Fibroblast of the aortic adventitia (primary cell): ENCODE data around the gene TSPAN32. TPM values are rescaled to one million over a fixed set of nuclear protein-coding genes. Genes with fewer than 3 reads are reported as not detected.
"Not testable (repeated sequence)": the region's sequence is repeated elsewhere in the genome, so short reads cannot be mapped to it uniquely, and the experiment has no call there.

Source experiments
- DNase-seq: peaks from one replicate; pipeline ENCODE4 v3.0.0-alpha.2; 2010; ENCODE audit warnings: low read depth
- H3K4me3 ChIP-seq: 2 replicates; pipeline ENCODE4 v1.5.1; 2011; ENCODE audit warnings: low read depth, mild to moderate bottlenecking, control low read depth, low read length, moderate library complexity
- total RNA-seq: library from RNA; depleted of rRNA; stranded (reverse); fragments of >200 nt; gene quantifications from 2 replicates; pipeline ENCODE4 v1.2.3, GENCODE V29; 2012; ENCODE audit warnings: low replicate concordance
- TF ChIP-seq, protein P1 (sequence below): IDR thresholded peaks from 2 replicates; pipeline ENCODE4 v1.5.1; 2011; ENCODE audit warnings: mild to moderate bottlenecking, low read length, control low read depth, inconsistent platforms; ENCODE audit not compliant: insufficient read depth

TSPAN32 gene
- total RNA-seq, 1 donor = under 0.01 TPM

DNA sequence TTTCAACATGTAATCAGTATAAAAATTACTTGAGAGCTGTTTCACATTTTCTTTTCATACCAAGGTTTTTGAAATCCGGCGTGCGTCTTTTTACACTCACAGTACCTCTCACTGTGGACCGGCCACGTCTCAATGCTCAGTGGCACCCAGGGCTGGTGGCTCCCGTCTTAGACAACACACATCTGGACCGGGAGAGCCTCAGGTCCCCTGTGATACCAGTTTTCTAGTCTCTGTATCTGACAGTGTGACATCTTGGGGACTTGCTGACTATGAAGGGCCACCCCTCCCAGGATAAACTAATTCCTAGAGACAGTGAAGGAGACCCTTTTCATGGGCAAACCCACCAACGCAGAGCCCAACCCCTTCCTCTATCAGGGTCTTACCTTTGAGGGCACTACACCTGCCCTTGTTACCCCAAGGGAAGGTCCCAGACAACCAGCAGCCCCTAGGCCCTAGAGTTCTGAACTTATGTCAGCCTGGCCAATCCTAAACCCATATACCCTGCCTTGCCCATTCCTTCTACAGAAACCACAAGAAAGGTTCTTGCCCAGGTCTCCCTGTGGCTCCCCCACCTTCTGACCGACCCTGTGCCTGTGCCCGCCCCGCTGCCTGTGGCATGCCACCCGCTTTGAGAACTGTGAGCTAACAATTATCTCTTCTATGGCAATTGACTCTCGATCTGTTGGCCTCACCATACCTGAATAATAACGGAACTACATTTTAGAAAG lies 25.4 kb upstream of the TSPAN32 start:
- H3K4me3 ChIP-seq = no peak overlapping the region
- no peak for DNase-seq

DNA sequence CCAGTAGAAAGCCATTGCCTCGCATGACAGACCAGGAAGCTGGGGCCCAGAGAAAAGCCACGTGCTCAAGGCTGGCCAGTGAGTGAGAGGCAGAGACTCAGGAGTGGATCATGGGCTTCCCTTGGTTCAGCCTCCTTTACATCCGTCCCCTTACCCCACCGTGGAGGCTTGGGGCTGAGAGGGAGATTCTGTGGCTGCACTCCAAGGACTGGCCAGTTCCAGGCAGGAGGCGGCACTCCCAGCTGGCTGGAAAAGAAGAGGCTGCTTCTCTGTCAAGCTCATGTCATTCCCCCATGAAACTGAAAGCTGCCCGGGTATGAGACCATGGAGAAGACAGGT lies 24.8 kb upstream of the TSPAN32 start:
- TF ChIP-seq, protein P1, sequence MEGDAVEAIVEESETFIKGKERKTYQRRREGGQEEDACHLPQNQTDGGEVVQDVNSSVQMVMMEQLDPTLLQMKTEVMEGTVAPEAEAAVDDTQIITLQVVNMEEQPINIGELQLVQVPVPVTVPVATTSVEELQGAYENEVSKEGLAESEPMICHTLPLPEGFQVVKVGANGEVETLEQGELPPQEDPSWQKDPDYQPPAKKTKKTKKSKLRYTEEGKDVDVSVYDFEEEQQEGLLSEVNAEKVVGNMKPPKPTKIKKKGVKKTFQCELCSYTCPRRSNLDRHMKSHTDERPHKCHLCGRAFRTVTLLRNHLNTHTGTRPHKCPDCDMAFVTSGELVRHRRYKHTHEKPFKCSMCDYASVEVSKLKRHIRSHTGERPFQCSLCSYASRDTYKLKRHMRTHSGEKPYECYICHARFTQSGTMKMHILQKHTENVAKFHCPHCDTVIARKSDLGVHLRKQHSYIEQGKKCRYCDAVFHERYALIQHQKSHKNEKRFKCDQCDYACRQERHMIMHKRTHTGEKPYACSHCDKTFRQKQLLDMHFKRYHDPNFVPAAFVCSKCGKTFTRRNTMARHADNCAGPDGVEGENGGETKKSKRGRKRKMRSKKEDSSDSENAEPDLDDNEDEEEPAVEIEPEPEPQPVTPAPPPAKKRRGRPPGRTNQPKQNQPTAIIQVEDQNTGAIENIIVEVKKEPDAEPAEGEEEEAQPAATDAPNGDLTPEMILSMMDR = no peak
- H3K4me3 ChIP-seq = no peak overlapping the region
- no peak for DNase-seq

More for the DNA sequence above, 25.4 kb upstream of the TSPAN32 start:
- TF ChIP-seq, protein P1 = no peak

DNA sequence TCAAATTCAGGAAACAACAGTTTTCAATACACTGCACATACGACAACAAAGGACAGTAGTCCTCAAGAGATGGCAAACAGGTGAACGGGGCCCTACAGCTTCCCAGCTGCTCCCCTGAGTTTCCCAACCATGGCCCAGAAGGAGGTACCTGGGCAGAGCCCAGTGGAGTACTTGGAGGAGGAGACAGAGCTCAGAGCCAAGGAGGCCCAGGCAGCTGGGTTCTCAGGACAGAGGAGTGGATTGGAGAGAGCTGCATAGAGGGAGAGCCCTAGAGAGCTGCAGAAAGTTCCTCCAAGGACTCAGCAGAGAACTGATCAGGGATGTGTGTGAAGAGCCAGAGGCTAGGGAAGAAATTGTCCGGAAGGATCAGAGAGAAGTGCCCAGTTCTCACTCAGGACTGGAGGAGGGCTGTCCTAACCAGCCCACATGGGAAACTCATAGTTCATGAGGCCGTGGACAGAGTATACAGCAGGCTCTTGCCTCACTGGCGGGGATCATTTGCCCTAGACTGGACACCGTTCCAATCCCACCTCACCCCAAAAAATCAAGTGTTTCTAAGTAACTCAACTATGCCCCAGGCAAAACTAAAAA lies 23.8 kb upstream of the TSPAN32 start:
- no peak for DNase-seq
- TF ChIP-seq, protein P1 = no peak
- no peak overlapping the region for H3K4me3 ChIP-seq

DNA sequence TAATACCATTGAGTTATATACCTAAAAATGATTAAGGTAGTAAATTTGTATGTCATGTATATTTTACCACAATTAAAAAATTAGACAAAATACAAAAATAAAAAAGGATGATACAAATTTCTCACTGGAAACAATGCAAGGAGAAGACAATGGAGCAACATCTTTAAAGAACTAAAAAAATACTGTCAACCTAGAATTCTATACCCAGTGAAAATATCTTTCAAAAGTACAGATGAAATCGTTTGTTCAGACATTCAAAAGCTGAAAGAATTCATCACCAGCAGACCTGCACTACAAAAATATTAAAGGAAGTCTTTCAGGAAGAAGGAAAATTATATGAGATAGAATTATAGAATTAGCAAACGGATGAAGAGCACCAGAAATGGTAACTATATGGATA lies 21.6 kb upstream of the TSPAN32 start:
- TF ChIP-seq, protein P1 = no peak
- no peak overlapping the region for H3K4me3 ChIP-seq
- no peak for DNase-seq

DNA sequence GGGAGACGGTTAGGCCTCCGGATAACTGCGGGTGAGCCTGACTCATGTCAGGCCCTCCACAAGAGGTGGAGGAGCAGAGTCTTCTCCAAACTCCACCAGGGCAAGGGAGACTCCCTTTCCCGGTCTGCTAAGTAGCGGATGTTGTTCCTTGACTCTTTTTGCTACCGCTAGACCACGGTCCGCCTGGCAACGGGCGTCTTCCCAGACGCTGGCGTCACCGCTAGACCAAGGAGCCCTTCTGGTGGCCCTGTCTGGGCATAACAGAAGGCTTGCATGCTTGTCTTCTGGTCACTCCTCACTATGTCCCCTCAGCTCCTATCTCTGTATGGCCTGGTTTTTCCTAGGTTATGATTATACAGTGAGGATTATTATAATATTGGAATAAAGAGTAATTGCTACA lies 15.5 kb upstream of the TSPAN32 start:
- H3K4me3 ChIP-seq, DNase-seq: not testable (repeated sequence)

DNA sequence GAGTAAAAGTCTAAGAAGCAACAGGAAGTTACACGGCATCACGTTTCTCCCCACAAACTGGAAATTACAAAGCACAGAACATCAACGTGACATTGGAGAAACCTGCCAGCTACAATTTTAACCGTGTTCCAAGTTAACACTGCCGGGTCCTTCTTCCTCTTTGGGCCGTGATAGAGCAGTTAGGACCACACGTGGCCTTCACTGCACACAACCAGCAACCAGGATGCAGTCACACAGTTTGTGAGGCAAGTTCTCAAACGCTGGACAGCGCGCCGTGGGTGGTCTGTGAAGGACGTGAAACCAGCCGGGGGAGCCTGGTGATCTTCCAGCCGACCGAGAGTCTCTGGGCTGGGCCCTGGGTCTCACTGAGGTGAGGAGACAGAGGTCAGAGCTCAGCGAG lies 14.7 kb upstream of the TSPAN32 start:
- no peak overlapping the region for H3K4me3 ChIP-seq
- no peak for DNase-seq
- TF ChIP-seq, protein P1 = no peak

DNA sequence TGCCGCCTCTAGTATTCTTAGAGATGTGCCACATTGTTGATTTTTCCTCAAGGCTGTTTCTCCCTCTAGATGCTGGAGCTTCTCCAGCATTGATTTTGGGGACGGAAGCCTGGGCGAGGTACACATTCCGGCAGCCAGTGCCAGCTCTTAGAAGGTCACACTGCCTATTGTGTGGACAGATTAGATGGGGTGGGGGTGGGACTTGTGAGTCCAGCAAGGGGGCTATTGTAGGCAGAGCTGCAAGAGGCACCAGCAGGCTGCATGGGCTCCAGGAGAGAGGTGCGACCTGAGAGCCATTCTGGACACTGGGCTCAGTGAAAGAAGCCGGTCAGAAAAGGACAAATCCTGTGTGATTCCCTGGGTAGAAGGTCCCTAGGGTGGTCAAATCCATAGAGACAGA lies 12.5 kb upstream of the TSPAN32 start:
- TF ChIP-seq, protein P1 = no peak
- no peak overlapping the region for H3K4me3 ChIP-seq
- DNase-seq = no peak
